AG20443 (cell line): Measurements from ENCODE around the gene UACA.
A peak's percentile ranks its signal among the peaks of the same experiment; 100 is the strongest.
"Not testable (repeated sequence)": the region's sequence is repeated elsewhere in the genome, so short reads cannot be mapped to it uniquely, and the experiment has no call there.

ENCODE experiments used
- DNase-seq: peaks from one replicate; pipeline ENCODE4 v3.0.0; 2012; ENCODE audit warnings: low spot score, mixed read lengths

The UACA gene

GRCh38 chr15:70669006-70669602 is 94.3 kb downstream of the UACA start:
- no peak for DNase-seq

GRCh38 chr15:70665599-70665998 is 97.8 kb downstream of the UACA start:
- no peak for DNase-seq

DNA sequence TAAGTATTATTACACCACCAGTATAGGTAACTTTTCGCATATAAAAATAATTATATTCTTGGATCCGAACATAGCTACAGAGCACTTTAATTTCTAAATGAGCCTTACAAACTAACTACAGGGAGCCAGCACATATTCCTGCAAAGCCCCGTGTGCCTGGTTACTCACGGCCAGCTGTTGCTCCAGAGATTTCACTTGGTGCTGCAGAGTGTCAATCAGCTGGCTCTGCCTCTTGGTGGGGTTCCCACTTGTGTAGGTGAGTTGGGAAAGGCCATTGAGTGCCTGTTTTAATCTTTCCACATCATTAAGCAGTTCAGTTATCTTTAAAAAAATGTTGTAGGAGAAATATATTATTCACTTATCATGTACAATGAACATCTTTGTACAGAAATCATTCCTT is 98.9 kb downstream of the UACA start:
- DNase-seq = no peak

DNA sequence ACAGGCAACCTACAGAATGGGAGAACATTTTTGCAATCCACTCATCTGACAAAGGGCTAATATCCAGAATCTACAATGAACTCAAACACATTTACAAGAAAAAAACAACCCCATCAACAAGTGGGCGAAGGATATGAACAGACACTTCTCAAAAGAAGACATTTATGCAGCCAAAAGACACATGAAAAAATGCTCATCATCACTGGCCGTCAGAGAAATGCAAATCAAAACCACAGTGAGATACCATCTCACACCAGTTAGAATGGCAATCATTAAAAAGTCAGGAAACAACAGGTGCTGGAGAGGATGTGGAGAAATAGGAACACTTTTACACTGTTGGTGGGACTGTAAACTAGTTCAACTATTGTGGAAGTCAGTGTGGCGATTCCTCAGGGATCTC is 100.3 kb downstream of the UACA start:
- DNase-seq = not testable (repeated sequence)

GRCh38 chr15:70659662-70660061 is 103.7 kb downstream of the UACA start:
- no peak for DNase-seq

DNA sequence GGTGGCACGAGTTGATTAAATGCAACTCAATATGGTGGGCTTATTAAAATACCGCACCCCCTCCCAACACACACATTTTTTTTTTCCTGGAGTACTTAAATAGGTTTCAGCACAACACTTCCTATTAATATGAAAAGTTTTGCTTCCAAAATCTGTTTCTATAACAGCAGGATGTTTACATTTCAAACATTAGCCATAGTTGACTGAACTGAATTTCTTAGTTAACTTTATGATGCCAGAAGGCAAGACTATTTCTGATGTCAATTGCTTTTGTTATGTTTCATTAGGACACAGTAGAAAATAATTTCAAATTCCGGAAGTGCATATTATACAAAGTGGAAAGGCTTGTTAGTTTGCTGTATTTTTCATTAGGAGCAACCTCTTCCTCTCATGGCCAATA is 104.7 kb downstream of the UACA start:
- DNase-seq = no peak

DNA sequence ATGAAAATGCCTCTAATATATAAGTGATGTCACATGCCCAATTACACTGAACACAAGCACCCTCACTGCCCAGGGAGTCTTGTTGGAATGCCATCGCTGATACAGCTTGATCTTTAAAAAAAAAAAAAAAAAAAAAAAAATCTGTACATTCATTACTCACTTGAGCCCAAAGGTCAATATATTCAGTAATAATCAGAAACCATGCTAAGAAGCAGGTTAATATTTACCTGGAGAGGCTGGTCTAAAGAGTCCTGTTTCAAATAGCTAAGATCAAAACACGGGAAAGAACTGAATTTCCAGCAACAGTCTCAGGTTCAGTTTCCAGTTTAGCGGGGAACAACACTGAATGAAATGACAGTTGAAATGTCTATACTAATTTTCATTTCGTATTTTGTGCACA is 109.9 kb downstream of the UACA start:
- DNase-seq = no peak

GRCh38 chr15:70652341-70652740 is 111.0 kb downstream of the UACA start:
- DNase-seq = no peak

- no peak for DNase-seq
Observed at GRCh38 chr15:70651303-70651845, 112.0 kb downstream of the UACA start.

DNA sequence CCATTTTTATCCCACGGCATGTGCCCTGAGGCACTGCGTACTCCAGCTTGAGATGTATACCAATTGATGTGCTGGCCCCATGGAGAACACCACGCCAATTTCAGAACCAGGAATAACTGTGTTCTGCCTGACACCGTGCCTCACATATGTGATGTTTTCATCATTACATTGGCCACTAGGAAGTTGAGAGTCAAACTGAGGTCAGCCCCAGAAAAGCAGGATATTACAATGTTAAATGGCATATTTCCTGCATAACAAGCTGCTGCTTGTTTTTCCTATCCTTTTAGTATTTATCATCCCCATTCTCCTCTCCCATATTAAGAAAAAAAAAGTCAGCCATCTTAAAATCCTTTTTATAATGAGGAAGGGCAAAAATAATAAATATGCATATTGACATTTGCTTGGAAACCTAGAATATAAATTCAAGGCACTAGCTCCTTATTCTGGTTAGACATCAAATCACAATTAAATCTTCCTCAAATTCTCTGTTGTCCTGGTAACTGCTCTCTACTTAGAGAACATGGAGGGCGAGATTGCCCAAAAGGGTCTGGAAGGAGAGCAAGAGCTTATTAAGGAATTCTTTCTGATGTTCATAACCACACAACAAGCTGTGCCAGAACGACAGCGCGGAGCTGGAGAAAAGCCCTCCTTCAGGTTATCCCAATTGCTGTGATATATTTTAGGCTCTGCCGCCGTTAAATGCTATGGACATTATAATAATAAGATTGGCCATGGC is 112.6 kb downstream of the UACA start:
- no peak for DNase-seq

GRCh38 chr15:70647396-70647795 is 116.0 kb downstream of the UACA start:
- DNase-seq = no peak

- DNase-seq = no peak
Observed at GRCh38 chr15:70646169-70646568, 117.2 kb downstream of the UACA start.

DNA sequence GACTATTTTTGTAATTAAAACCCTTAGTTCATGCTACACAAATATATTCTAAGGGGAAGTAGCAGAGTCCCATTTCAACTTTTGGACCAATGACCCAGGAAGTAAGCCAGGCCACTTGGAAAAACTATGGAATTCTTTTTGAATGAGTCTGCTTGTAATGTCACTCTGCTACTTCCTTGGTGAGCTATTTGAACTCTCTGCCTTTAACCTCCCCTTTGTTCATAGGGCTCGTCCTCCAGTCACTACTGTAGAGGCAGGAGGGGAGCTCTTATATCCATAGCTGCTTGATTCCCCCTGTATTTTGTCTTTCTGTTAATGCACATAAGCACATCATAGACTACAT is 119.6 kb downstream of the UACA start:
- DNase-seq = no peak

GRCh38 chr15:70643106-70643782 is 120.1 kb downstream of the UACA start:
- DNase-seq = no peak

GRCh38 chr15:70636540-70637165 is 126.7 kb downstream of the UACA start:
- DNase-seq = peak; percentile 45

DNA sequence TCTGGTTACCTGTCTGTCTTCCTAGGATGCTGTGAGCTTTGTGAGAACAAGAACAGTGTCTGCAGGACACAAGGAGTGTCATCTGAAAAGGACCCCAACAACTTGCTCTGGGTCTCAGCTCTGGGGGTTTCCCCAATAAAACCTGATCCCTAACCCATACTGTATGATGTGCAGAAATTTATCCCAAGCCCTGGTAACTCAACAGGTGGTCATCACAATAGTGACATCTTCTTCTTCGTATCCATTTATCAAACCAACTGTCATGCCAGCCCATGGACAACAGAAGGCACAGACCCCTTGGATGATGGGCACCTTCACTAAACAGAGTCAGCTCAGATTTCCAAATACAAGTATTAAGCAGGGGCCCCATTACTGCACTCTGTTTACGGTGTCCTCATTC is 127.5 kb downstream of the UACA start:
- no peak for DNase-seq

DNA sequence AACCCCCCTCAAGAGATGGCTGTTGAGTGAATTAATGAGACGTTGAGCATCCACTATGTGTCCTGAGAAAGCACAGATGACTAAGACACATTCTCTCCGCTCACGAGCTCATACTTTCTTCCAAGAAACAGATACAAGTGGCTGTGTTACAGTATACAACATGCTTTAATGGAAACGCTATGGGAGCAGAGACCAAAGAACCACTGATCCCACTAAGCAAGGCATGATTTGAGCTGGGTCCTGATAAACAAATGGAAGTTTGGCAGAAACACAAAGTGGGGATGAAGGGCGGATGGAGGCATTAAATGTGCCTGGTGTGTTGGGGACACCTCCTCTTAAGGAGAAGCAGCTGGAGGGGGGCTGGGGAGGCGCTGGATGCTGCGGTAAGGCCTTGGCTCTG is 129.4 kb downstream of the UACA start:
- DNase-seq = no peak

- no peak for DNase-seq
Observed at GRCh38 chr15:70633103-70633831, 130.1 kb downstream of the UACA start.

GRCh38 chr15:70632491-70633102 is 130.8 kb downstream of the UACA start:
- no peak for DNase-seq

DNA sequence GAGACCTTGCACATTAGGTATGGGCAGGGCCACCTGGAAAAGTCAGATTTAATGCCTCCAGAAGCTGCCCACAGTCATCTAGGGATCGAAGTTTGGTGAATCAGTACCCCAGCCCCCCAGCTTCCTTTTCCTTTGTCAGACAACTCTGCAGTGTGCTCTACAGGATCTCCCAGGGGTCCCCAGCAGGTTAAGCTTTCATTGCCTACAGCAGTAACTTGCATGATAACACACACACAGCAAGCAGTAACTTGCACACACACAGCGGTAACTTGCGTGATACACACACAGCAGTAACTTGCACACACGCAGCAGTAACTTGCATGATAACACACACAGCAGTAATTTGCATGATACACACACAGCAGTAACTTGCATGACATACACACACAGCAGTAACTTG is 131.3 kb downstream of the UACA start:
- no peak for DNase-seq

- DNase-seq = no peak
Observed at GRCh38 chr15:70629735-70630273, 133.6 kb downstream of the UACA start.

DNA sequence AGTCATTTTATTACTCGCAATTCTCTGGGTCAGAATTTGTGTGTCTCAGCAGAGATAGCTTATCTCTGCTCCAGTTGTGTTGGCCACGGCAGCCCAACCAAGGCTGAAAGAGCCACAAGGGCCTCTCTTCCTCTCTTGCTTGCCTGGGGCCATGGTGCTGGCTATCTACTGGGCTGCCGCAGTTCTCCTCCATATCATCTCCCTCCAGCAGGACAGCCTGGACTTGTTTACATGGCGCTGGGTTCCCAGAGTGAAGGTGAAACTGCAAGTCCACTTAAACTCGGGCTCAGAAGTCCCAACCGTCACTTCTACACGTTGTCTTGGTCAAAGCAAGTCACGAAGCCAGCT is 134.8 kb downstream of the UACA start:
- DNase-seq = no peak
